ENCODE measurements around the gene KRT16.

GRCh38 chr17:41658846-41659245 lies 46.3 kb upstream of the KRT16 start:
- TF ChIP-seq POLR2AphosphoS5 (IDR thresholded peaks at IDR 0.05), result no peak
- TF ChIP-seq, protein P1, sequence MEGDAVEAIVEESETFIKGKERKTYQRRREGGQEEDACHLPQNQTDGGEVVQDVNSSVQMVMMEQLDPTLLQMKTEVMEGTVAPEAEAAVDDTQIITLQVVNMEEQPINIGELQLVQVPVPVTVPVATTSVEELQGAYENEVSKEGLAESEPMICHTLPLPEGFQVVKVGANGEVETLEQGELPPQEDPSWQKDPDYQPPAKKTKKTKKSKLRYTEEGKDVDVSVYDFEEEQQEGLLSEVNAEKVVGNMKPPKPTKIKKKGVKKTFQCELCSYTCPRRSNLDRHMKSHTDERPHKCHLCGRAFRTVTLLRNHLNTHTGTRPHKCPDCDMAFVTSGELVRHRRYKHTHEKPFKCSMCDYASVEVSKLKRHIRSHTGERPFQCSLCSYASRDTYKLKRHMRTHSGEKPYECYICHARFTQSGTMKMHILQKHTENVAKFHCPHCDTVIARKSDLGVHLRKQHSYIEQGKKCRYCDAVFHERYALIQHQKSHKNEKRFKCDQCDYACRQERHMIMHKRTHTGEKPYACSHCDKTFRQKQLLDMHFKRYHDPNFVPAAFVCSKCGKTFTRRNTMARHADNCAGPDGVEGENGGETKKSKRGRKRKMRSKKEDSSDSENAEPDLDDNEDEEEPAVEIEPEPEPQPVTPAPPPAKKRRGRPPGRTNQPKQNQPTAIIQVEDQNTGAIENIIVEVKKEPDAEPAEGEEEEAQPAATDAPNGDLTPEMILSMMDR (IDR thresholded peaks at IDR 0.05), result no peak

All from prostate gland (tissue), 2 donors.